ENCODE results near the gene PCBP4.

DNA sequence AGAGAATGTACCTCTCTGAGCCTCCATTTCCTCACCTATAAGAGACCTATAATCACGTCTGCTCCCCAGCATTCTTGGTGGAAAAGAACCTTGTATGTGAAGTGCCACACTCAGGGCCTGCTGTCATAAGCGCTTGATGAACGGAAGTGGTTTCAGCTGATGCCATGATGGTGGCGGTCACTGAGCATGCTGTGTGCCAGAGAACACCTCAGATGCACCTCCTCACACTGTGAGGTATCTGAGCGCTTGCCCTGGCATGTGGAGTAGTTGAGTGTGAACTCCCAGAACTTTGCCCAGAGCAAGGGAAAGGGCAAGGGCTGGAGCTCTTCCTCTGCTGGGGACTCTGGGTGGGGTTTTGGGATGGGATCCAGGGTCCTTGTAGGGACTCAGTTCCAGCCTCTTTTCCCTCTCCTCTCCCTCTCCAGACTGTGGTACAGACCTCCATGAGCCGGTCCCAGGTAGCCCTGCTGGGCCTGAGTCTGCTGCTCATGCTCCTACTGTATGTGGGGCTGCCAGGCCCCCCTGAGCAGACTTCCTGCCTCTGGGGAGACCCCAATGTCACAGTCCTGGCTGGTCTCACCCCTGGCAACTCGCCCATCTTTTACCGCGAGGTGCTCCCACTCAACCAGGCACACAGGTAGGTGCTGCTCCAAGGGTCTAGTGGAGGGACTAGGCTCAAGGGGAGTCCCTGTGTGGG is 10.3 kb upstream of the PCBP4 start:
- TF ChIP-seq, protein P1, sequence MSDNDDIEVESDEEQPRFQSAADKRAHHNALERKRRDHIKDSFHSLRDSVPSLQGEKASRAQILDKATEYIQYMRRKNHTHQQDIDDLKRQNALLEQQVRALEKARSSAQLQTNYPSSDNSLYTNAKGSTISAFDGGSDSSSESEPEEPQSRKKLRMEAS (CRISPR knock-in tag; IDR thresholded peaks at IDR 0.05) = no peak
- TF ChIP-seq, protein P2, sequence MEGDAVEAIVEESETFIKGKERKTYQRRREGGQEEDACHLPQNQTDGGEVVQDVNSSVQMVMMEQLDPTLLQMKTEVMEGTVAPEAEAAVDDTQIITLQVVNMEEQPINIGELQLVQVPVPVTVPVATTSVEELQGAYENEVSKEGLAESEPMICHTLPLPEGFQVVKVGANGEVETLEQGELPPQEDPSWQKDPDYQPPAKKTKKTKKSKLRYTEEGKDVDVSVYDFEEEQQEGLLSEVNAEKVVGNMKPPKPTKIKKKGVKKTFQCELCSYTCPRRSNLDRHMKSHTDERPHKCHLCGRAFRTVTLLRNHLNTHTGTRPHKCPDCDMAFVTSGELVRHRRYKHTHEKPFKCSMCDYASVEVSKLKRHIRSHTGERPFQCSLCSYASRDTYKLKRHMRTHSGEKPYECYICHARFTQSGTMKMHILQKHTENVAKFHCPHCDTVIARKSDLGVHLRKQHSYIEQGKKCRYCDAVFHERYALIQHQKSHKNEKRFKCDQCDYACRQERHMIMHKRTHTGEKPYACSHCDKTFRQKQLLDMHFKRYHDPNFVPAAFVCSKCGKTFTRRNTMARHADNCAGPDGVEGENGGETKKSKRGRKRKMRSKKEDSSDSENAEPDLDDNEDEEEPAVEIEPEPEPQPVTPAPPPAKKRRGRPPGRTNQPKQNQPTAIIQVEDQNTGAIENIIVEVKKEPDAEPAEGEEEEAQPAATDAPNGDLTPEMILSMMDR (IDR thresholded peaks at IDR 0.05) = no peak
